ENCODE results near the gene DBET. TPM values are rescaled to one million over a fixed set of nuclear protein-coding genes. Genes with fewer than 3 reads are reported as not detected.
"Not testable (repeated sequence)": the region's sequence is repeated elsewhere in the genome, so short reads cannot be mapped to it uniquely, and the experiment has no call there.

DBET gene
- not detected for polyA plus RNA-seq
- long read RNA-seq, donor 1 = 0 reads
- long read RNA-seq, donor 2 = 0 reads
- long read RNA-seq, donor 3 = 0 reads
- long read RNA-seq, donor 4 = 0 reads
- long read RNA-seq, donor 5 = 0 reads
- long read RNA-seq, donor 6 = 0 reads
- long read RNA-seq, donor 7 = 0 reads
- long read RNA-seq, donor 8 = 0 reads
- long read RNA-seq, donor 9 = 0 reads
- long read RNA-seq, donor 10 = 0 reads

- not testable (repeated sequence) for FAIRE-seq; H3K9me3 ChIP-seq (ENCODE audit: control insufficient read depth in 2 of 2, insufficient read depth in 1 of 2, low read depth in 1 of 2, low read length in 1 of 2); H3K27ac ChIP-seq (ENCODE audit: low read depth in 1 of 3, low read length in 2 of 3); H3K4me3 ChIP-seq (ENCODE audit: low read depth in 1 of 3, low read length in 3 of 3); H3K36me3 ChIP-seq (ENCODE audit: control insufficient read depth in 3 of 3, insufficient read depth in 2 of 3, low read depth in 1 of 3, low read length in 3 of 3); DNase-seq; H3K4me1 ChIP-seq (ENCODE audit: control insufficient read depth in 3 of 3, insufficient read depth in 2 of 3, low read depth in 1 of 3, low read length in 2 of 3); H3K27me3 ChIP-seq (ENCODE audit: control insufficient read depth in 3 of 3, insufficient read depth in 3 of 3, low read length in 3 of 3)
- WGBS, 3 donors = 42 to 43% methylated on average over 2 of the region's 2 CpGs; no CpG with 5 or more reads in 1 of the 3 donors
These were observed at the start of gene DBET for GRCh38 chr4:190064342-190064741. TSS of gene DBET (plus strand) at chr4:190064502.

- DNase-seq = no peak
- Histone ChIP-seq H3K4me3 (ENCODE audit: low read depth in 1 of 3, low read length in 3 of 3) (no peak overlapping the region), H3K9me3 (ENCODE audit: control insufficient read depth in 2 of 2, insufficient read depth in 1 of 2, low read depth in 1 of 2, low read length in 1 of 2) (peaks cover 0 to 4% of the 10 kb centered on the region in 2 donors), H3K36me3 (ENCODE audit: control insufficient read depth in 3 of 3, insufficient read depth in 2 of 3, low read depth in 1 of 3, low read length in 3 of 3) (no peaks in the 10 kb centered on the region), H3K4me1 (ENCODE audit: control insufficient read depth in 3 of 3, insufficient read depth in 2 of 3, low read depth in 1 of 3, low read length in 2 of 3) (peaks cover 0 to 3% (median 0%) of the 10 kb centered on the region in 3 donors), H3K27ac (ENCODE audit: low read depth in 1 of 3, low read length in 2 of 3) (no peak overlapping the region), H3K27me3 (ENCODE audit: control insufficient read depth in 3 of 3, insufficient read depth in 3 of 3, low read length in 3 of 3) (peaks cover 9 to 58% (median 49%) of the 10 kb centered on the region in 3 donors)
- WGBS, 3 donors = 9 to 19% (median 16%) methylated on average over 45 to 76 of the region's 76 CpGs
- no peak for FAIRE-seq
These were observed 49.3 kb upstream of the DBET start for GRCh38 chr4:190014771-190015537.

GRCh38 chr4:190015538-190016368 lies 48.5 kb upstream of the DBET start:
- H3K4me1 ChIP-seq (ENCODE audit: control insufficient read depth in 3 of 3, insufficient read depth in 2 of 3, low read depth in 1 of 3, low read length in 2 of 3) = peaks cover 0 to 3% (median 0%) of the 10 kb centered on the region in 3 donors
- no peak for DNase-seq
- no peak for FAIRE-seq
- no peaks in the 10 kb centered on the region for H3K36me3 ChIP-seq (ENCODE audit: control insufficient read depth in 3 of 3, insufficient read depth in 2 of 3, low read depth in 1 of 3, low read length in 3 of 3)
- no peak overlapping the region for H3K4me3 ChIP-seq (ENCODE audit: low read depth in 1 of 3, low read length in 3 of 3)
- 9 to 24% (median 19%) methylated on average over 43 of the region's 43 CpGs for WGBS, 3 donors
- peaks cover 0 to 4% of the 10 kb centered on the region in 2 donors for H3K9me3 ChIP-seq (ENCODE audit: control insufficient read depth in 2 of 2, insufficient read depth in 1 of 2, low read depth in 1 of 2, low read length in 1 of 2)
- H3K27ac ChIP-seq (ENCODE audit: low read depth in 1 of 3, low read length in 2 of 3) = no peak overlapping the region
- peaks cover 9 to 66% (median 56%) of the 10 kb centered on the region in 3 donors for H3K27me3 ChIP-seq (ENCODE audit: control insufficient read depth in 3 of 3, insufficient read depth in 3 of 3, low read length in 3 of 3)

GRCh38 chr4:190016369-190017289 lies 47.7 kb upstream of the DBET start:
- WGBS, 3 donors = 18 to 36% (median 27%) methylated on average over 43 of the region's 43 CpGs
- no peak for DNase-seq
- peaks cover 0 to 4% of the 10 kb centered on the region in 2 donors for H3K9me3 ChIP-seq (ENCODE audit: control insufficient read depth in 2 of 2, insufficient read depth in 1 of 2, low read depth in 1 of 2, low read length in 1 of 2)
- H3K4me1 ChIP-seq (ENCODE audit: control insufficient read depth in 3 of 3, insufficient read depth in 2 of 3, low read depth in 1 of 3, low read length in 2 of 3) = peaks cover 0 to 3% (median 0%) of the 10 kb centered on the region in 3 donors
- no peak for FAIRE-seq
- H3K36me3 ChIP-seq (ENCODE audit: control insufficient read depth in 3 of 3, insufficient read depth in 2 of 3, low read depth in 1 of 3, low read length in 3 of 3) = no peaks in the 10 kb centered on the region
- no peak overlapping the region for H3K27ac ChIP-seq (ENCODE audit: low read depth in 1 of 3, low read length in 2 of 3)
- H3K4me3 ChIP-seq (ENCODE audit: low read depth in 1 of 3, low read length in 3 of 3) = no peak overlapping the region
- H3K27me3 ChIP-seq (ENCODE audit: control insufficient read depth in 3 of 3, insufficient read depth in 3 of 3, low read length in 3 of 3) = peaks cover 9 to 73% (median 58%) of the 10 kb centered on the region in 3 donors

GRCh38 chr4:190017357-190018200 lies 46.7 kb upstream of the DBET start:
- WGBS, 3 donors = 5 to 13% (median 12%) methylated on average over 45 to 62 of the region's 62 CpGs
- DNase-seq (no peak), FAIRE-seq (no peak)
- Histone ChIP-seq H3K4me3 (ENCODE audit: low read depth in 1 of 3, low read length in 3 of 3) (no peak overlapping the region), H3K4me1 (ENCODE audit: control insufficient read depth in 3 of 3, insufficient read depth in 2 of 3, low read depth in 1 of 3, low read length in 2 of 3) (peaks cover 0 to 3% (median 0%) of the 10 kb centered on the region in 3 donors), H3K27me3 (ENCODE audit: control insufficient read depth in 3 of 3, insufficient read depth in 3 of 3, low read length in 3 of 3) (peaks cover 9 to 71% (median 53%) of the 10 kb centered on the region in 3 donors), H3K9me3 (ENCODE audit: control insufficient read depth in 2 of 2, insufficient read depth in 1 of 2, low read depth in 1 of 2, low read length in 1 of 2) (peaks cover 0 to 4% of the 10 kb centered on the region in 2 donors), H3K27ac (ENCODE audit: low read depth in 1 of 3, low read length in 2 of 3) (no peak overlapping the region), H3K36me3 (ENCODE audit: control insufficient read depth in 3 of 3, insufficient read depth in 2 of 3, low read depth in 1 of 3, low read length in 3 of 3) (no peaks in the 10 kb centered on the region)

- 11 to 25% (median 17%) methylated on average over 38 of the region's 38 CpGs for WGBS, 3 donors
- H3K27me3 ChIP-seq (ENCODE audit: control insufficient read depth in 3 of 3, insufficient read depth in 3 of 3, low read length in 3 of 3) = peaks cover 9 to 71% (median 50%) of the 10 kb centered on the region in 3 donors
- peaks cover 0 to 2% of the 10 kb centered on the region in 2 donors for H3K9me3 ChIP-seq (ENCODE audit: control insufficient read depth in 2 of 2, insufficient read depth in 1 of 2, low read depth in 1 of 2, low read length in 1 of 2)
- DNase-seq = no peak
- H3K27ac ChIP-seq (ENCODE audit: low read depth in 1 of 3, low read length in 2 of 3) = no peak overlapping the region
- no peak overlapping the region for H3K4me3 ChIP-seq (ENCODE audit: low read depth in 1 of 3, low read length in 3 of 3)
- no peak for FAIRE-seq
- peaks cover 0 to 3% (median 0%) of the 10 kb centered on the region in 3 donors for H3K4me1 ChIP-seq (ENCODE audit: control insufficient read depth in 3 of 3, insufficient read depth in 2 of 3, low read depth in 1 of 3, low read length in 2 of 3)
- H3K36me3 ChIP-seq (ENCODE audit: control insufficient read depth in 3 of 3, insufficient read depth in 2 of 3, low read depth in 1 of 3, low read length in 3 of 3) = no peaks in the 10 kb centered on the region
These were observed 45.9 kb upstream of the DBET start for GRCh38 chr4:190018201-190018920.

Data from small intestine (tissue), 16 donors.